Stimulated activated CD8-positive, alpha-beta memory T cell treated with anti-CD3 and anti-CD28 coated beads, Interleukin-7, amount 100 ng/mL, for 24 hours (primary cell): ENCODE results near the gene FZD4.
"Not testable (repeated sequence)": the region's sequence is repeated elsewhere in the genome, so short reads cannot be mapped to it uniquely, and the experiment has no call there.

ENCODE experiments used
- DNase-seq: peaks from one replicate; pipeline ENCODE4 v3.0.0-alpha.2; 2020; ENCODE audit warnings: low read depth

Gene FZD4

GRCh38 chr11:86955361-86956120, at the start of gene FZD4:
TSS of gene FZD4 (minus strand) at chr11:86955395. CDS start at chr11:86955085, 310 bp downstream.
- peak; percentile 14 for DNase-seq

GRCh38 chr11:87004281-87004680, 49.1 kb upstream of the FZD4 start:
- not testable (repeated sequence) for DNase-seq

DNA sequence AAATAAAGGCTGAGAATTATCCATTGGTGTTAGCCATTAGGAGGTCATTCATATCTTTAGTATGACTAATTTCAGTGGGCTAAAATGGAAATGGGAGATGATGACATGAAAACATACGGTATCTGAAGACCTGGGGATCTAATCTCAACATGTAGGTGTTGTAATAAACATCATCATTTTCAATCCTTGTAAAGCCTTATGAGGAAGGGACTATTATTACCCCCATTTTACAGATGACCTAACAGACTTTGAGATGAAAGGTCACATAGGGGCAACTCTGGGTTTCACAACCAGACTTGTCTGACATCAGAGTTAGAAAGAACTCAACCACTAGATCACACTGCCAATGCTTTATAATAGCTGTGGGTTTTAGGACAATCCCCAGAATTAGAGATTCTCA, 47.7 kb upstream of the FZD4 start:
- no peak for DNase-seq

GRCh38 chr11:86999859-87000753, 44.9 kb upstream of the FZD4 start:
- DNase-seq: no peak

GRCh38 chr11:86999388-86999787, 44.2 kb upstream of the FZD4 start:
- no peak for DNase-seq

GRCh38 chr11:86996953-86997570, 41.9 kb upstream of the FZD4 start:
- no peak for DNase-seq

GRCh38 chr11:86993031-86993430, 37.8 kb upstream of the FZD4 start:
- DNase-seq: no peak

DNA sequence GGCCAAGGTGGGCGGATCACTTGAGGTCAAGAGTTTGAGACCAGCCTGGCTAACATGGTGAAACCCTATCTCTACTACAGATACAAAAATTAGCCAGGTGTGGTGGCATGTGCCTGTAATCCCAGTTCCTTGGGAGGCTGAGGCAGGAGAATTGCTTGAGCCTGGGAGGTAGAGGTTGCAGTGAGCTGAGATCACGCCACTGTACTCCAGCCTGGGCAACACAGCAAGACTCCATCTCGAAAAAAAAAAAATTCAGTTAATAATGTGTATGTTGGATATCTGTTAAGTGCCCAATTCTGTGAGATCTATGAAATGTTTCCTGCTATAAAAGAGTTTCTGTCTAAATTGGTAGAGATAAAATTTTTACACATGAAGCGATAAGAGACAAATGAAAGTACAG, 37.1 kb upstream of the FZD4 start:
- not testable (repeated sequence) for DNase-seq

- no peak for DNase-seq
These were observed 36.1 kb upstream of the FZD4 start for GRCh38 chr11:86991341-86991740.

DNA sequence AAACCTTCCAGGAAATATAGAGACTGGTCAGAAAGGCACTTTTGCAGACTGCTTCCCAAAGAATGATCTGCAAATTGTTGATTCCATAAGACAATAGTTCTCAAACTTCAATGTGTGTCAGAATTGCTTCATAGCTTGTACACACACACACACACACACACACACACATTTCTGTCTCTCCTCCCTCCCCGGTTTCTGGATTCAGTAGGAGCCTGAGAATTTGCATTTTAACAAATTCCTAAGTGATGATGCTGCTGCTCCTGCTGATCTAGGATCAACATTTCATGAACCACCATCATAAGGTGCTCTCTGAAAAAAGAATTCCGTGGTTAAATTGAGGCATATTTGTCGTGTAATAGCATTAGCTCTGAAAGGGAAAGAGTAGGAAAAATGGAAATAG, 35.3 kb upstream of the FZD4 start:
- DNase-seq: no peak

- DNase-seq: no peak
These were observed 34.8 kb upstream of the FZD4 start for GRCh38 chr11:86990031-86990430.

GRCh38 chr11:86988351-86988881, 33.2 kb upstream of the FZD4 start:
- DNase-seq: no peak

DNA sequence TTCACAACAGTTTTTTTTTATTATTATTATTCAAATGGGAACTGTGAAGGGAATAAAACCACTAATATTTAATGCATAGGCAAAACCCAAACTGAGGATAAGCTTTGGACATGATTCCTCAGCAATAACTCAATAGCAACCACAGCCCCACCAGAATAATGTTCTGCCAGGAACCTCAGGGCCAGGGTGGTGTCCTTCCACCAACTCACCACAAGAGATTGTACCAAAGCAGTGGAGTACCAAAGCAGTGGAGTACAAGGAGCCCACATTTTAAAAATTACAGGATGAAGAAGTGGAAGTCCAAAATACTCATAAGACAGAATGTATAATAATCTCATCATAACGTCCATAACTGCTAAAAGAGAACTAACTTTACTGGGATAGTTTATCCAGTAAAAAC, 32.5 kb upstream of the FZD4 start:
- DNase-seq: no peak

DNA sequence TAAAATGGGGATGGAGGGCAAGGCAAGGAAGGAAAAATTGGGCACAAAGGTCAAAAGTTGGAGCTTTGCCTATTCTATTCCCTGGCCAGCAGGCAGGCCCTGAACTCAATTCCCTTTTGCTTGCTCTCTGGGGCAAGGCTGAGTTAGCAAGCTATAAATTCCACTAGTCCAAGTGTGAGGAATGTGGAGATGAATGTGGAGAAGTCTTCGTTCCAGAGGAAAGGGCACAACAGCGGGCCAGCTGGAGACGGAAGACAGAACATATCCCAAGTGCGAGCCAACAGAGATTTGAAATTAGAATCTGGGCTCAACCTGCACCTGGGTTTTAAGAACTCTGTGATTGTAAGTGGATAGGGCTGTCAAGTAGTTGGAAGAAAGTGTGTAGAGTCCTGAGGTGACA, 29.5 kb upstream of the FZD4 start:
- no peak for DNase-seq

GRCh38 chr11:86983021-86983488, 27.9 kb upstream of the FZD4 start:
- no peak for DNase-seq

DNA sequence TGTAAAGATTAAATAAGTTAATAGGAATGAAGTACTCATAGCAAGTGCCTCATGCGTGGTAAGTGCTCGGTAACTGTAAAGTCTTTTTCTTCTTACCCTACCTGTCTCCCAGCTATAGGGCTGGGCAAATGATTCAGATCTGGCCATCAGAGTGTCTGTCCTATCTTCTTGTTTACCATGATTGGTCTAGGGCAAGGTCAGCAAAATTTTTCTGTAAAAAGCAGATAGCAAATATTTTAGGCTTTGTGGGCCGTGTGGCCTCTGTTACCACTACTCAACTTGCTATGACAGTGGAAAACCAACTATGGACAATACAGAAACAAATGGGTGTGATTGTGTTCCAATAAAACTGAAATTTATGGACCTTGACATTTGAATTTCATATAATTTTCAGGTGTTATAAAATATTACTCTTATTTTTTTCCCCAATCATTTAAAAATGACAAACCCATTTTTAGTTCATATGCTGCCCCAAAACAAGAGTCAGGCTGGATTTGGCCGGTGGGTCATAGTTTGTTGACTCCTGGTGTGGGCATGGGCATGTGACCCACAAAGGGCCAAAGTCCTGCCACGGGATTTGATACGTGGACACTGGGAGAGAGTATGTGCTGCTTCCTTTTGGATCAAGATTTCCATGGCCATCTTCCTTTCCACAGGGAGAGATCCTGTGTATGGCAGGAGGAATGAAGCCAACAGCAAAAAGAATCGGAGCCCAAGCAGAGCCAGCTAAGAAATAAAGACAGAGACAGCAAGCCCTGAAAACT, 26.8 kb upstream of the FZD4 start:
- DNase-seq: no peak

- no peak for DNase-seq
These were observed 25.0 kb upstream of the FZD4 start for GRCh38 chr11:86980086-86980796.

DNA sequence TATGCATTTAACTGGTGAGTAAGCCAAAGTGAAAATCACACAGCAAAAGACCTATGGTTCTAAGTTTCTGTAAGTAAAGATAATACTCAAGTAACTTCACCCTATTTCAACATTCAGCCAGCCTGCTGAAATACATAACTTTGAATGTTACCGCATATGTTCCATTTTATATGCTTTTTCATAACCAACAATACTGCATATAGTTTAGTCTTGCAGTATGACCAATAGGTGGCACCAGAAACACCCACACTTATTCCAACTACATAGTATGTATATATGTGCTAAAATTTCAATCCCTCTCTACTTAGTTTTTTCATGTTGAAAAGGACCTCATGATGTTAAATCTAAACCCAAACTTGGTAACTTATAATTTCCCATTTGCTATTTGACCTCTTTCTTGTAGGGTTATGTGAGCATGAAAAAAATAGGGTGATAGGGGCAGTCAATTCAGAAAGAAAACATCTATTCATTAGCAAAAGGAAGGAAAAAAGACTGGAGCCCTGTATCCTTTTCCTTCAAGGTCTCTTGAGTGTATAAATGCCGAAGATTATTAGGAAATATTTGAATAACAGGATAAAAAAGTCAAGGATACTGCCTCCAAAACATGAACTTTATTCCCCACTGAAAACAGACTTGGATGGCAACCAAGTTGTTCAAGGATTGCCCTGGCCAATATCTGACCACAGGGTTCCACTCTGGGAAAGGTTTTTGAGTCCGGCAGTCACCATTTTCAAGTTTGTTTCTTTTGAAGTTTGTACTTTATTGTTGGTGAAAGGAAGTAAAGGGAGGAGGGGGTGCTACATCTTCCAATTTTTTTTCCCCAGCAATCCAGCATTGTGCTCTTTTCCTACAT, 23.8 kb upstream of the FZD4 start:
- DNase-seq: no peak

DNA sequence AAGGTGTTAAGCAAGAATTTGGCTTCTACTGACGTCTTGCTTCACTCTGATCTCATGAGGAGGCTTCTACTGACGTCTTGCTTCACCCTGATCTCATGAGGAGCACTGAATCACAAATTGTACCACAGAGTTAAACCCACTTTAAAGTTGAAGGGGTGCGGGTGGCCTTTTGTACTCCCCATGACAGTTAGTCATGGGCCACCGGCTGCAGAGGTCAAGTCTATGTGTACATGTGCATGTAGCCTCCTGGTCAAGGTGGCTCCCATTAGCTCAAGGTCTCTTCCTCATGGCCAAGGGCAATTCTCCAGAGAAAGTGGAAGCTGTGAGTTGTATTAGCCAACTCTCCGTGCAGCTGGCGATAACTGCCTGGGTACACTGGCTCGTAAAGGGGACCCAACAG, 23.1 kb upstream of the FZD4 start:
- DNase-seq: no peak

DNA sequence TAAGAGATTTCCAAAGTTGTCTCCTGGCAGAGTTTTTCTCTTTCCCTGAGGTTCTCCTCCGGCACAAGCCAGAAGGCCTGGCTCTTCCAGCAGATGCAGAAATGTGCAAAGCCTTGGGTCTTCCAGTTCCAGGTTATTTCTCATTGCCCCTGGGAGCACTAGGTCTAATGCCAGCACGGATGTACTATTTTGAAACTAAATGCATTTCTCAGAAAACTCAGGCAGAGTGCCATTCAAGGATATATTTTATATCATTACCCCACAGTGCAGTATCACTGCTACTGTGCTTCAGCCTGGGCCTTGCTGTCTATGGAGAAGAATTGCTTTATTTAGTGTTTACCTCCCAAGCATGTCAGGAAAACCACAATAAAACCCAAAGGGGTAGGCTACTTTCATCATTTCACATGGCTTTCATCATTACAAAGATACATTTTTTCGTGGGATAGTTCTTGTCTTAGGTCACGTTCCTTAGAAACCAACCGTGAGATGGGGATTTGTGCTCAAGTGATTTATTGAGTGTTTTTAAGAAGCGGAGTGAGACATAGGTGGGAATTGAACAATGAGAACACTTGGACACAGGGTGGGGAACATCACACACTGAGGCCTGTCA, 22.4 kb upstream of the FZD4 start:
- DNase-seq: no peak
